Heart right ventricle (tissue), 16 donors: ENCODE data around the gene INS. TPM values are rescaled to one million over a fixed set of nuclear protein-coding genes. Genes with fewer than 3 reads are reported as not detected.
A peak's percentile ranks its signal among the peaks of the same experiment; 100 is the strongest.

Experiments
- ATAC-seq, 8 donors: fragments of 200-7000 bp; cut with Tn5 transposase; one replicate each; pipeline ENCODE4 v1.9.1; 2020; ENCODE audit warnings: mild to moderate bottlenecking in 8 of 8, moderate library complexity in 8 of 8, moderate number of reproducible peaks in 1 of 8
- DNase-seq, 2 donors: peaks; one replicate each; pipeline ENCODE4 v3.0.0-alpha.2; 2020
- H3K27ac ChIP-seq, 10 donors: fragments of 200-600 bp; sonication (generic) in 2 of 10; one replicate each; pipeline versions ENCODE4 v1.5.0 to v1.8.0; 2020 to 2022; ENCODE audit warnings: mild to moderate bottlenecking in 3 of 10
- H3K27me3 ChIP-seq, 7 donors: fragments of 200-600 bp; one replicate each; pipeline ENCODE4 v1.8.0; 2021 to 2022; ENCODE audit warnings: mild to moderate bottlenecking in 2 of 7
- H3K36me3 ChIP-seq, 9 donors: fragments of 200-600 bp; sonication (generic) in 1 of 9; one replicate each; pipeline versions ENCODE4 v1.5.0 to v1.8.0; 2020 to 2022; ENCODE audit warnings: mild to moderate bottlenecking in 2 of 9
- H3K4me1 ChIP-seq, 9 donors: fragments of 200-600 bp; sonication (generic) in 1 of 9; one replicate each; pipeline versions ENCODE4 v1.5.0 to v1.8.0; 2020 to 2022; ENCODE audit warnings: mild to moderate bottlenecking in 4 of 9
- H3K4me3 ChIP-seq, 10 donors: fragments of 200-600 bp; sonication (generic) in 2 of 10; one replicate each; pipeline versions ENCODE4 v1.5.0 to v1.8.0; 2020 to 2022; ENCODE audit warnings: mild to moderate bottlenecking in 7 of 10, moderate library complexity in 2 of 10
- H3K9me3 ChIP-seq, 11 donors: fragments of 200-600 bp in 10 of 11; sonication (generic) in 2 of 11; one replicate each; pipeline versions ENCODE4 v1.5.0 to v1.8.0; 2013 to 2022; ENCODE audit warnings: mild to moderate bottlenecking in 2 of 11, control low read depth in 1 of 11, moderate library complexity in 1 of 11
- CTCF ChIP-seq, 9 donors: fragments of 200-600 bp; sonication (generic) in 2 of 9; IDR thresholded peaks; one replicate each; pipeline versions ENCODE4 v1.5.0 to v1.8.0; 2021 to 2022; ENCODE audit warnings: antibody characterized with exemption in 9 of 9, mild to moderate bottlenecking in 5 of 9, moderate library complexity in 1 of 9
- WGBS, 2 donors: extraction: QIAGEN DNeasy Blood & Tissue Kit; methylation state at CpG; one replicate each; pipeline ENCODE4 v1.1.7; 2013; ENCODE audit warnings: inconsistent platforms in 1 of 2; 5-methylcytosine and 5-hydroxymethylcytosine counted together
- intact Hi-C, 10 donors: fragments of 100-400 bp; cut with DNase I; formaldehyde crosslinking; loops; one replicate each; pipeline versions ENCODE4 v1.11.1 to v1.14.2; 2022
- polyA plus RNA-seq, 2 donors: library from polyadenylated mRNA; stranded (reverse); fragments of 200-250 nt; gene quantifications; one replicate each; pipeline ENCODE4 v1.2.3, GENCODE V29; 2013
- total RNA-seq, 10 donors: library from RNA; stranded (reverse); fragmentation: NEBNext Ultra II Directional in 3 of 10; extraction: Animal tissue kit (Norgen Biotek cat#: 25700) in 3 of 10; gene quantifications; one replicate each; pipeline versions ENCODE4 v1.2.1 to v1.2.4, GENCODE V29; 2021 to 2023
- donor health status: Arrhythmogenic right ventricular cardiomyopathy.
- donor health status: ischemic (EF 13 %, LVEDD 7.1; RV severe dilation, severe dysfunction).
- donor health status: healthy with polysubstance abuse.
- donor health status: DM: no; HTN: yes; CAD: no.
- donor health status: DM: no; HTN: no; CAD: no.
- donor health status: ischemic (EF 25% LVEDD 6.9; RV normal size, moderate dysfunction).
- donor health status: ischemic (EF 25% LVEDD 5.7; RV mildly dilated, moderate dysfunction).
- donor health status: healthy.
- donor health status: DM: yes; HTN: yes; CAD: no.
- donor health status: Ischemic cardiomyopathy.
- donor health status: ischemic (EF 35%, LVEDD 5.7; RV mildly dilated, moderate dysfunction).
- donor health status: nonischemic (EF 11% LVEDD 7.7; RV severe dilation, severe dysfunction).
- donor health status: DM: yes; HTN: yes; CAD: no.
- donor health status: PGD.
- donor health status: ischemic (EF 29% LVEDD 5.4; RV normal size, mild dysfunction).
- donor health status: nonischemic (EF 23%, LVEDD 6.1; RV moderate dilation, normal function).

INS gene
- total and polyA plus RNA-seq, 12 donors, result 0.76 to 3.3 (median 1.0) TPM; not detected in 9

DNA sequence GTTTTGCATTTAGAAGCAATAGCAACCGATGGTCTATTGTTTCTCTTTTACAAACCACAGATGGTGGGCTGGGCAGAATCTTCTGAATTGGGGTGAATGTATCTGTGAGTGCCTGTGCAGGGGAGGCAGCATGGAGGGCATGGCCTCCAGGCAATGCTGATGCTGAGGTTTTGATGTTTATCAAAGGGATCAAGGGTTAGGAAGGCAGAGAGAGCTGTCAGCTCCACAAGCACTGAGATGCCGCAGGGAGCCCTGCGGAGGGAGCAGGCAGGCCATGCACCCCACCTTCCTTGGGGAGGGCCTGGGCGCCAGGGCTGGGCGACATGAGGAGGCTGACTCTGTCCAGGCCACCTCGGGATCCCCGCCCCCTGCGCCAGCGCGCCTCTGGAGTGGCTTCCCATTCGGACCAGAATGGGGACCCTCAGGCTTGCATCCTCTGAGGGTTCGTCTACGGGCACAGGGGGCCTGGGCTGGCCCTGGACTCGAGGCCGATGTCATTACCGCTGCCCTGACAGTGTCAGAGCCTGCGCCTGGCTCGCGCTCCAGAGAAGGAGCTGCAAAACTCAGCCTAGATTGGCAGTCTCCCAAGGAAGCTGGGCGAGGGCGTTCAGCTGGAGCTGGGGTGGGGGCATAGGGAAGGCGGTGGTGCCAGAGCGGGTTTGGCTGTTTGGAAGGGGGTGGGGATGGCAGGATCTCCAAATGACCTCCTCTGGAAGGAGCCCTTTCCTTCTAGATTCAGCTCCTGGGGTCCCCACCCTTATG lies 24.5 kb upstream of the INS start:
- DNase-seq, result no peak

GRCh38 chr11:2182692-2183474 lies 21.9 kb upstream of the INS start:
- TF ChIP-seq CTCF (IDR thresholded peaks at IDR 0.05), result no peak
- H3K9me3 ChIP-seq, result no peaks in the 10 kb centered on the region
- ATAC-seq (no peak), DNase-seq (no peak)
- H3K27ac ChIP-seq, result no peak overlapping the region
- intact Hi-C loops, result no loop called here
- no peaks in the 10 kb centered on the region for H3K4me1 ChIP-seq
- peaks cover 0 to 66% (median 32%) of the 10 kb centered on the region in 7 donors for H3K27me3 ChIP-seq
- H3K4me3 ChIP-seq, result no peak overlapping the region
- WGBS, 2 donors, result 80 to 82% methylated on average over 20 of the region's 20 CpGs
- no peaks in the 10 kb centered on the region for H3K36me3 ChIP-seq

More for the DNA sequence above, 24.5 kb upstream of the INS start:
- Histone ChIP-seq H3K4me3 (no peak overlapping the region), H3K4me1 (peaks cover 0 to 5% (median 0%) of the 10 kb centered on the region in 9 donors), H3K27me3 (peaks cover 0 to 57% (median 33%) of the 10 kb centered on the region in 7 donors), H3K36me3 (no peaks in the 10 kb centered on the region), H3K9me3 (no peaks in the 10 kb centered on the region), H3K27ac (no peak overlapping the region)
- intact Hi-C loops, result loop anchor here in 3 of 10 donors (2.0 kb wide), 2 partner anchors 233 to 235 kb away; no protein-coding TSS in a partner anchor
- peak in 1 of 8 donors; percentile 20 for ATAC-seq
- TF ChIP-seq CTCF (IDR thresholded peaks at IDR 0.05), result no peak
- 66 to 70% methylated on average over 20 to 23 of the region's 23 CpGs for WGBS, 2 donors

DNA sequence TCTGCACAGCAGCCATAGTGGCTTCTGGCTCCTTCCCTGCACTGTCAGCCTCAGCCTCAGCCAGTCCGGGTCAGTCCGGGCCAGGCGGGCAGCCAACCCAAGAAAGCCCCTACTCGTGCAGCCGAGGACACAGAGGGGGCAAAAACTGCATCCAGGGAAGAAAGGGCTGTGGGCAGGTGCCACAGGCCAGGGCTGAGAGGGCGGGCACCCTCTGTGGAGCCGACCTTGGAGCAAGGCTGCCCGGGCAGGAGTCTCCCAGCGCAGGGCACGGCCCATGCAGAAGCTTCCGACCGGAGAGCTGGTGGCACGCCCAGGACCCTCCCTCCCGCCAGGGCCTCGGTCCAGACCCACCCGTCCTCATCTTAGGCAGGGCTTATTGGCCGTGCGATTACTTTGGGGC lies 21.1 kb upstream of the INS start:
- 85 to 86% methylated on average over 18 of the region's 18 CpGs for WGBS, 2 donors
- no peaks in the 10 kb centered on the region for H3K9me3 ChIP-seq

More for the DNA sequence above, 21.1 kb upstream of the INS start:
- ATAC-seq, result peak in 1 of 8 donors; percentile 10
- peaks cover 0 to 69% (median 32%) of the 10 kb centered on the region in 7 donors for H3K27me3 ChIP-seq
- H3K27ac ChIP-seq, result no peak overlapping the region
- TF ChIP-seq CTCF (IDR thresholded peaks at IDR 0.05), result no peak
- H3K4me1 ChIP-seq, result no peaks in the 10 kb centered on the region
- DNase-seq, result no peak
- H3K4me3 ChIP-seq, result no peak overlapping the region
- intact Hi-C loops, result no loop called here
- no peaks in the 10 kb centered on the region for H3K36me3 ChIP-seq
